Adrenal gland (tissue), 12 donors: ENCODE results near the gene OTOS. TPM values are rescaled to one million over a fixed set of nuclear protein-coding genes. Genes with fewer than 3 reads are reported as not detected.
A peak's percentile ranks its signal among the peaks of the same experiment; 100 is the strongest.

Experiments
- DNase-seq, 7 donors: peaks; one replicate each; pipeline ENCODE4 v3.0.0-alpha.2; 2019 to 2020
- H3K27ac ChIP-seq, 5 donors: fragments of 200-600 bp; sonication (generic) in 4 of 5; 1 replicate in 3 of 5; 2 replicates in 2 of 5; pipeline versions ENCODE4 v1.5.1 to v1.8.0; 2016 to 2020; ENCODE audit warnings: mild to moderate bottlenecking in 1 of 5
- H3K27me3 ChIP-seq: fragments of 200-600 bp; 2 replicates; pipeline ENCODE4 v1.8.0; 2021
- H3K36me3 ChIP-seq, 2 donors: fragments of 200-600 bp; replicated peaks in 1 of 2; 1 replicate in 1 of 2; 2 replicates in 1 of 2; pipeline versions ENCODE4 v1.5.1 to v1.8.0; 2018 to 2022
- H3K4me1 ChIP-seq, 2 donors: fragments of 200-600 bp; replicated peaks in 1 of 2; 1 replicate in 1 of 2; 2 replicates in 1 of 2; pipeline versions ENCODE4 v1.5.1 to v1.8.0; 2018 to 2021
- H3K4me3 ChIP-seq, 4 donors: fragments of 200-600 bp; sonication (generic) in 3 of 4; one replicate each; pipeline ENCODE4 v1.5.1; 2016 to 2018
- H3K9me3 ChIP-seq, 3 donors: fragments of 200-600 bp; sonication (generic) in 1 of 3; replicated peaks in 1 of 3; 1 replicate in 2 of 3; 2 replicates in 1 of 3; pipeline versions ENCODE4 v1.5.1 to v1.8.0; 2016 to 2021
- CTCF ChIP-seq, 6 experiments: fragments of 450-650 bp in 4 of 6; fragments of 200-600 bp in 2 of 6; sonication (generic) in 1 of 6; IDR thresholded peaks; 1 replicate in 5 of 6; 2 replicates in 1 of 6; pipeline versions ENCODE4 v1.5.1 to v1.8.0; 2016 to 2021; ENCODE audit warnings: antibody characterized with exemption in 6 of 6, mild to moderate bottlenecking in 2 of 6, moderate library complexity in 1 of 6
- POLR2A ChIP-seq, 2 donors: fragments of 450-650 bp; IDR thresholded peaks; one replicate each; pipeline ENCODE4 v1.6.1; 2017; ENCODE audit warnings: antibody characterized with exemption in 2 of 2, mild to moderate bottlenecking in 2 of 2, moderate library complexity in 1 of 2
- WGBS, 4 donors: extraction: QIAGEN DNeasy Blood & Tissue Kit in 2 of 4; methylation state at CpG; one replicate each; pipeline versions ENCODE4 v1.1.5 to v1.1.7; 2013 to 2017; 5-methylcytosine and 5-hydroxymethylcytosine counted together
- intact Hi-C, 2 donors: fragments of 100-400 bp; cut with DNase I; formaldehyde crosslinking; loops; one replicate each; pipeline versions ENCODE4 v1.14.1 to v1.15.0; 2022 to 2023
- polyA plus RNA-seq, 3 donors: library from polyadenylated mRNA; stranded (reverse); fragments of 200-250 nt in 2 of 3; fragments of 350-450 nt in 1 of 3; fragmentation: Illumina TruSeq in 1 of 3; extraction: RNeasy Lipid Tissue Mini Kit (QIAGEN cat#74804) in 1 of 3; gene quantifications; one replicate each; pipeline ENCODE4 v1.2.3, GENCODE V29; 2013 to 2014
- total RNA-seq, 9 donors: library from RNA; depleted of rRNA in 4 of 9; stranded (reverse); fragments of >200 nt in 4 of 9; fragments of 120-200 nt in 1 of 9; fragmentation: NEBNext Ultra II Directional in 1 of 9; extraction: Animal tissue kit (Norgen Biotek cat#: 25700) in 1 of 9; gene quantifications; one replicate each; pipeline versions ENCODE4 v1.1.0 to v1.2.4, GENCODE V29; 2013 to 2023
- donor health status: healthy with polysubstance abuse.
- donor health status: Bipolar disorder and iron deficiency.
- donor health status: DM: yes; HTN: yes; CAD: no.
- donor health status: DM: no; HTN: no; CAD: no.
- donor health status: DM: no; HTN: no; CAD: no.
- donor health status: DM: yes; HTN: yes; CAD: no.

OTOS gene
- total and polyA plus RNA-seq, 12 donors: not detected

DNA sequence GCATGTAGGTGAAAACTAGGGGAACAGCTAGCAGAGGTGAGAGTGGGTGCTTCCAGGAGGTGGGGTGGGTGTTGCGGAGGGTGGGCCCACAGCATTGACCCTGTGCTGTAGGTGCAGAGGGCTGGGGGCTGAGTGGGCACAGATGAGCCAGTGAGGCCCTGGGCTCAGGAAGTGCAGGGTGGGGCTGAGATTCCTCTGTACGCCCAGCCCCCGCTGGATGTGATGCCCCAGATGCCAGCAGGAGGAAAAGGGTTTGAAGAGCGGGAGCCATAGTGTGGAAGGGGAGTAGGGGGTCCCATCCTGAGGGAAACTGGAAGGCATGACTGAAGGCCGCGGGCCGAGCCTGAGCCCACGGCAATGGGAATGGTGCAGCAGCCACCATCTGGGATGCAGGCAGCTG lies 14.1 kb upstream of the OTOS start:
- DNase-seq: no peak

GRCh38 chr2:240153418-240153817 lies 13.0 kb upstream of the OTOS start:
- TF ChIP-seq POLR2A (IDR thresholded peaks at IDR 0.05) (no peak), CTCF (IDR thresholded peaks at IDR 0.05) (no peak)
- intact Hi-C loops: loop anchor here in 1 of 2 donors (5.0 kb wide), 1 partner anchor 289 kb away; no protein-coding TSS in a partner anchor
- Histone ChIP-seq H3K27ac (no peak overlapping the region), H3K4me1 (peaks cover 0 to 6% of the 10 kb centered on the region in 2 donors), H3K36me3 (no peaks in the 10 kb centered on the region), H3K9me3 (no peaks in the 10 kb centered on the region), H3K4me3 (no peak overlapping the region), H3K27me3 (peaks cover 6% of the 10 kb centered on the region)
- no peak for DNase-seq
- WGBS, 4 donors: 67 to 91% (median 84%) methylated on average over 2 to 3 of the region's 3 CpGs

More for the DNA sequence above, 14.1 kb upstream of the OTOS start:
- Histone ChIP-seq H3K27ac (no peak overlapping the region), H3K36me3 (no peaks in the 10 kb centered on the region), H3K27me3 (peaks cover 5% of the 10 kb centered on the region), H3K9me3 (no peaks in the 10 kb centered on the region), H3K4me1 (peaks cover 0 to 9% of the 10 kb centered on the region in 2 donors), H3K4me3 (no peak overlapping the region)
- TF ChIP-seq POLR2A (IDR thresholded peaks at IDR 0.05) (no peak), CTCF (IDR thresholded peaks at IDR 0.05) (no peak)
- intact Hi-C loops: loop anchor here in 1 of 2 donors (5.0 kb wide), 1 partner anchor 288 kb away; no protein-coding TSS in a partner anchor
- WGBS, 4 donors: 84 to 94% (median 88%) methylated on average over 6 to 8 of the region's 8 CpGs

DNA sequence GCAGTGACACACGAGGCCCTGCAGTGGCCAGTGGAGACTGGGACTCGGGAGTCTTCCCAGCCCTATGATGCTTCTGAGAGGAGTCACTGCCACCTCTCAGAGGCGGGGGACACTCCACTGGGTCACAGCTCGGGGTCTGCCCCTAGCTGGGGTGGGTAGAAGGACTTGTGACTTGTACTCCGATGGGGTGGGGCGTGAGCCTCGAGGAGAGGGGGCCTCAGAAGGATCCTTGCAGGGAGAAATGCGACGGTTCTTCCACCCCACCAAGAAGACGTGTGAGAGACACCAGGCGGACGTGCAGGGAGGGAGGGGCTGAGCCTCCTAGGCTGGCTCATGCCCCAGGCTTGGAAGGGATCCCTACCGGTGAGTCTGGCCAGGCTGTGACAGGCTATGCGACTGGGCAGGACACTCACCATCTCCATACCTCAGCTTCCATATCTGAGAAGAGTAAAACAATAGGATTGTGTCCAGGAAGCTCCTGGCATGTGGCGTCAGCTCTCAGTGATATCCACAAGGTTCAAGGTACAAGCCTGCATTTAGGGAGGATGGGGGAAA lies 11.1 kb upstream of the OTOS start:
- Histone ChIP-seq H3K36me3 (no peaks in the 10 kb centered on the region), H3K27me3 (peaks cover 6% of the 10 kb centered on the region), H3K9me3 (no peaks in the 10 kb centered on the region), H3K4me3 (no peak overlapping the region), H3K27ac (no peak overlapping the region), H3K4me1 (peaks cover 0 to 6% of the 10 kb centered on the region in 2 donors)
- peak in 1 of 7 donors; percentile 22 for DNase-seq
- WGBS, 4 donors: 59 to 73% (median 67%) methylated on average over 13 to 15 of the region's 15 CpGs
- intact Hi-C loops: loop anchor here in 1 of 2 donors (5.0 kb wide), 1 partner anchor 291 kb away; no protein-coding TSS in a partner anchor
- TF ChIP-seq CTCF (IDR thresholded peaks at IDR 0.05): no peak
- no peak for TF ChIP-seq POLR2A (IDR thresholded peaks at IDR 0.05)

DNA sequence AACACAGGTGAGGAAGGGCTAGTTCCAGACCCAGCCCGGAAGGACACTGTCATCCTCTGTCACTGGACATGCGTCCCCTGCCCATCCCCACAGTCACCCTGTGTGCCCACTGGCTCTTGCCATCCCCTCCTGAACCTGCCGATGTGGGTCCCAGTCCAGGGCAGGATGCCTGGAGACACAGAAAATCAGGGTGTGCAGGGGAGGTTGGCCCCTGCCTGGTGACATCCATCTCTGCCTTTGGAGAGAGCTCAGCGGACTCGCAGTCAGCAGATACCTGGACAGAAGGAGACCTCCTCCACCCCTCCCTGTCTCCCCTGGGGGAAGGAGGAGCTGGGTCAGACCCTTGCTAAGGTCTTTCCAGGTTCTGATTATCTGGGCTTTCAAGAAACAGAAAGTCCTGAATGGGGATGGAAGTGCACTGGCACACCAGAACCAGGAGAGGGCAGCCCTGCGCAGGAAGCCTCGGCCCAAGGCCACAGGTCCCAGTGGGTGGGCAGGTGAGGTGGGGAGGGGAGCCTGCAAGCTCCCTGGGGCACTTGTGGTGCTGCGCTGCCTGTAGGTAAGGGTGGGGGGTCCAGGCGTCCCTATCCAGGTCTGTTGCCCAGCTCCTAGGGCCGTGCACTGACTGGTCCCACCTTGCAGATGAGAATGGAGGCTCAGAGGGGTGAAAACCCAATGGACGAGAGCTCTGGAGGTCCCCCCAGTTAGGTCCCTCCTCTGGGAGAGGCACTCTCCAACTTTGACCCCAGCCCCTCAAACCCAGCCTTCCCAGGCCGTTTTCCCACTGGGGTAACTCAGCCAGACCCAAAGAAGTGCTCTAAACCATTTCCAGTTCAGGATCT lies 9.7 kb upstream of the OTOS start:
- 23 to 39% (median 33%) methylated on average over 5 to 12 of the region's 12 CpGs for WGBS, 4 donors
- Histone ChIP-seq H3K9me3 (no peaks in the 10 kb centered on the region), H3K36me3 (no peaks in the 10 kb centered on the region), H3K27ac (no peak overlapping the region), H3K4me3 (no peak overlapping the region), H3K4me1 (no peaks in the 10 kb centered on the region), H3K27me3 (peaks cover 6% of the 10 kb centered on the region)
- intact Hi-C loops: loop anchor here in 1 of 2 donors (5.0 kb wide), 1 partner anchor 292 kb away; no protein-coding TSS in a partner anchor
- DNase-seq: peak in 4 of 7 donors; percentile 50 to 59 (median 56)
- TF ChIP-seq CTCF (IDR thresholded peaks at IDR 0.05): peak; percentile 56 to 68 (median 60)
- TF ChIP-seq POLR2A (IDR thresholded peaks at IDR 0.05): no peak
